H1 (cell line): ENCODE data around the gene SIK3. TPM values are rescaled to one million over a fixed set of nuclear protein-coding genes. Genes with fewer than 3 reads are reported as not detected.

Source experiments
- CTCF ChIA-PET: fragments of 300-600 bp; sonication (Branson Sonifier 250); formaldehyde crosslinking; loops from one replicate; lab custom pipeline; 2021; ENCODE audit not compliant: partially characterized antibody; lab: Charles Lee
- POLR2A ChIA-PET: fragments of 300-600 bp; sonication (Branson Sonifier 250); formaldehyde crosslinking; loops from one replicate; lab custom pipeline; 2021; ENCODE audit warnings: inconsistent platforms; ENCODE audit not compliant: partially characterized antibody; lab: Charles Lee
- DNase-seq, 2 experiments: peaks; one replicate each; pipeline versions ENCODE4 v3.0.0 to v3.0.0-alpha.2; 2010 to 2022; ENCODE audit warnings: low spot score in 2 of 2, low read depth in 1 of 2, mixed read lengths in 1 of 2
- FAIRE-seq: peaks from 2 replicates; lab custom pipeline; 2011; peaks lifted over from hg19 to GRCh38; lab: Jason Lieb, UNC
- H2AFZ ChIP-seq: 2 replicates; pipeline ENCODE4 v1.8.1; 2012; ENCODE audit warnings: low read length, inconsistent platforms
- H2AK5ac ChIP-seq: 2 replicates; pipeline ENCODE4 v1.6.1; 2013; ENCODE audit warnings: low read depth, low read length
- H2BK120ac ChIP-seq: replicated peaks from 2 replicates; pipeline ENCODE3; 2013; ENCODE audit warnings: low read depth, low read length, inconsistent platforms
- H2BK12ac ChIP-seq: 2 replicates; pipeline ENCODE4 v1.6.1; 2013; ENCODE audit warnings: low read depth, low read length
- H2BK15ac ChIP-seq: 2 replicates; pipeline ENCODE4 v1.6.1; 2013; ENCODE audit warnings: low read length
- H2BK20ac ChIP-seq: 2 replicates; pipeline ENCODE4 v1.6.1; 2013; ENCODE audit warnings: low read length
- H2BK5ac ChIP-seq: 2 replicates; pipeline ENCODE4 v1.6.1; 2013; ENCODE audit warnings: low read depth, low read length
- H3K14ac ChIP-seq: 2 replicates; pipeline ENCODE4 v1.6.1; 2013; ENCODE audit warnings: inconsistent platforms; ENCODE audit not compliant: insufficient read length
- H3K18ac ChIP-seq: 2 replicates; pipeline ENCODE4 v1.6.1; 2013; ENCODE audit warnings: low read length; ENCODE audit errors: extremely low read depth
- H3K23ac ChIP-seq: 2 replicates; pipeline ENCODE4 v1.6.1; 2013; ENCODE audit warnings: inconsistent platforms; ENCODE audit not compliant: insufficient read length
- H3K23me2 ChIP-seq: 2 replicates; pipeline ENCODE4 v1.6.1; 2013; ENCODE audit warnings: low read depth, low read length
- H3K27ac ChIP-seq: 2 replicates; pipeline ENCODE4 v1.6.1; 2011; ENCODE audit warnings: low read depth, low read length, inconsistent platforms
- H3K27me3 ChIP-seq, 4 experiments: replicated peaks in 1 of 4; 1 replicate in 1 of 4; 2 replicates in 3 of 4; pipeline versions ENCODE4 v1.6.1 to v1.8.1; 2011 to 2013; ENCODE audit warnings: low read length in 3 of 4, mild to moderate bottlenecking in 3 of 4, inconsistent platforms in 2 of 4, mixed read lengths in 2 of 4, moderate library complexity in 1 of 4; ENCODE audit not compliant: control insufficient read depth in 3 of 4, insufficient read depth in 3 of 4; ENCODE audit errors: extremely low read depth in 1 of 4
- H3K36me3 ChIP-seq, 4 experiments: 2 replicates each; pipeline versions ENCODE4 v1.6.1 to v1.8.1; 2011 to 2013; ENCODE audit warnings: mild to moderate bottlenecking in 4 of 4, low read length in 3 of 4, moderate library complexity in 2 of 4, control low read depth in 1 of 4, inconsistent platforms in 1 of 4; ENCODE audit not compliant: insufficient read depth in 4 of 4, control insufficient read depth in 2 of 4
- H3K4ac ChIP-seq: replicated peaks from 2 replicates; pipeline ENCODE3; 2013; ENCODE audit warnings: low read length, low read depth, mixed read lengths, inconsistent platforms; ENCODE audit not compliant: insufficient read length
- H3K4me1 ChIP-seq, 4 experiments: replicated peaks in 1 of 4; 1 replicate in 1 of 4; 2 replicates in 3 of 4; pipeline versions ENCODE4 v1.6.1 to v1.8.1; 2011 to 2013; ENCODE audit warnings: low read length in 3 of 4, inconsistent platforms in 2 of 4, mixed read lengths in 1 of 4; ENCODE audit not compliant: insufficient read depth in 4 of 4, control insufficient read depth in 3 of 4
- H3K4me2 ChIP-seq, 2 experiments: 2 replicates each; pipeline versions ENCODE4 v1.6.1 to v1.8.1; 2011 to 2013; ENCODE audit warnings: low read depth in 2 of 2, low read length in 2 of 2, control low read depth in 1 of 2, inconsistent platforms in 1 of 2, mild to moderate bottlenecking in 1 of 2; ENCODE audit not compliant: insufficient read depth in 1 of 2
- H3K4me3 ChIP-seq, 4 experiments: fragments of 200-600, 300-600 bp in 1 of 4; sonication (generic), shearing (Covaris generic), sonication (Bioruptor Twin) in 1 of 4; 2 replicates each; pipeline versions ENCODE4 v1.5.1 to v1.8.1; 2011 to 2016; ENCODE audit warnings: low read length in 4 of 4, low read depth in 3 of 4, control low read depth in 2 of 4, inconsistent platforms in 2 of 4, mild to moderate bottlenecking in 2 of 4, mixed read lengths in 1 of 4, moderate library complexity in 1 of 4; ENCODE audit not compliant: insufficient read depth in 2 of 4; ENCODE audit errors: extremely low read depth in 1 of 4
- H3K56ac ChIP-seq: replicated peaks from 2 replicates; pipeline ENCODE3; 2013; ENCODE audit warnings: low read depth, mild to moderate bottlenecking, mixed read lengths, low read length, inconsistent platforms; ENCODE audit not compliant: insufficient read length
- H3K79me1 ChIP-seq: 2 replicates; pipeline ENCODE4 v1.6.1; 2013; ENCODE audit warnings: low read depth, low read length, control low read depth
- H3K79me2 ChIP-seq, 2 experiments: 2 replicates each; pipeline versions ENCODE4 v1.6.1 to v1.8.1; 2012 to 2013; ENCODE audit warnings: low read length in 2 of 2, mild to moderate bottlenecking in 2 of 2, inconsistent platforms in 1 of 2; ENCODE audit not compliant: insufficient read depth in 2 of 2, control insufficient read depth in 1 of 2
- H3K9ac ChIP-seq, 4 experiments: replicated peaks in 1 of 4; 1 replicate in 1 of 4; 2 replicates in 3 of 4; pipeline versions ENCODE4 v1.6.1 to v1.8.1; 2011 to 2013; ENCODE audit warnings: low read depth in 3 of 4, low read length in 3 of 4, control low read depth in 2 of 4, mild to moderate bottlenecking in 2 of 4, moderate library complexity in 2 of 4, inconsistent platforms in 1 of 4; ENCODE audit errors: extremely low read depth in 1 of 4
- H3K9me3 ChIP-seq, 2 experiments: 2 replicates each; pipeline versions ENCODE4 v1.6.1 to v1.8.1; 2012 to 2013; ENCODE audit warnings: mild to moderate bottlenecking in 2 of 2, moderate library complexity in 2 of 2, control low read depth in 1 of 2, inconsistent platforms in 1 of 2, low read depth in 1 of 2, low read length in 1 of 2, mixed read lengths in 1 of 2; ENCODE audit not compliant: insufficient read depth in 2 of 2
- H4K20me1 ChIP-seq, 2 experiments: replicated peaks in 1 of 2; 2 replicates each; pipeline versions ENCODE3 to v1.8.1; 2011 to 2013; ENCODE audit warnings: inconsistent platforms in 2 of 2, low read length in 2 of 2, mild to moderate bottlenecking in 1 of 2; ENCODE audit not compliant: insufficient read depth in 2 of 2, control insufficient read depth in 1 of 2
- H4K5ac ChIP-seq: 2 replicates; pipeline ENCODE4 v1.6.1; 2013; ENCODE audit warnings: low read length, low read depth, mixed read lengths, inconsistent platforms; ENCODE audit not compliant: insufficient read length
- H4K8ac ChIP-seq: 2 replicates; pipeline ENCODE4 v1.8.0; 2013; ENCODE audit warnings: mild to moderate bottlenecking, moderate library complexity, low read length, inconsistent platforms; ENCODE audit not compliant: insufficient read depth; ENCODE audit errors: extremely low read depth
- H4K91ac ChIP-seq: replicated peaks from 2 replicates; pipeline ENCODE3; 2013; ENCODE audit warnings: low read length, mixed read lengths, inconsistent platforms; ENCODE audit not compliant: insufficient read length
- CBX8 ChIP-seq: fragments of 300-800, 300-1000 bp; sonication (generic); IDR thresholded peaks from 2 replicates; pipeline ENCODE4 v1.7.1; 2016; ENCODE audit warnings: low read depth, low read length, borderline replicate concordance
- CTCF ChIP-seq, 3 experiments: IDR thresholded peaks; 1 replicate in 2 of 3; 2 replicates in 1 of 3; pipeline versions ENCODE4 v1.5.1 to v1.6.1; 2011; ENCODE audit warnings: low read length in 3 of 3, mild to moderate bottlenecking in 3 of 3, inconsistent platforms in 2 of 3, low read depth in 1 of 3, moderate library complexity in 1 of 3; ENCODE audit not compliant: insufficient read depth in 1 of 3; ENCODE audit errors: control extremely low read depth in 1 of 3
- EP300 ChIP-seq, 2 experiments: IDR thresholded peaks; 1 replicate in 1 of 2; 2 replicates in 1 of 2; pipeline ENCODE4 v1.6.1; 2011 to 2012; ENCODE audit warnings: low read depth in 2 of 2, low read length in 2 of 2, mild to moderate bottlenecking in 2 of 2, borderline replicate concordance in 1 of 2, inconsistent platforms in 1 of 2, moderate library complexity in 1 of 2
- HDAC6 ChIP-seq: IDR thresholded peaks from one replicate; pipeline ENCODE4 v1.7.1; 2012; ENCODE audit warnings: low read depth, mild to moderate bottlenecking, inconsistent platforms, low read length, moderate library complexity
- KDM1A ChIP-seq: fragments of 200-600, 300-600 bp; sonication (generic); IDR thresholded peaks from 2 replicates; pipeline ENCODE4 v1.7.1; 2016; ENCODE audit warnings: mild to moderate bottlenecking, low read length, borderline replicate concordance
- RXRA ChIP-seq: IDR thresholded peaks from 2 replicates; pipeline ENCODE4 v1.6.1; 2011; ENCODE audit warnings: low read depth, mild to moderate bottlenecking, low read length, moderate library complexity; ENCODE audit not compliant: insufficient read depth
- SAP30 ChIP-seq: fragments of 300-600 bp; sonication (generic); IDR thresholded peaks from 2 replicates; pipeline ENCODE4 v1.7.1; 2012; ENCODE audit warnings: low read length, moderate library complexity, mild to moderate bottlenecking, inconsistent platforms; ENCODE audit not compliant: insufficient read depth, insufficient replicate concordance
- SUZ12 ChIP-seq: fragments of 200-600 bp; sonication (generic); IDR thresholded peaks from 2 replicates; pipeline ENCODE4 v1.6.1; 2012; ENCODE audit warnings: mild to moderate bottlenecking, inconsistent platforms, low read length, moderate library complexity, mixed read lengths
- USF2 ChIP-seq: IDR thresholded peaks from 2 replicates; pipeline ENCODE4 v1.6.1; 2011; ENCODE audit warnings: low read length, improper control_type of control experiment
- WGBS, 2 experiments: shearing (Covaris generic) in 1 of 2; methylation state at CpG; one replicate each; pipeline versions ENCODE4 v1.1.6 to v1.1.7; 2013 to 2015; ENCODE audit warnings: low lambda C conversion rate in 2 of 2, mixed read lengths in 2 of 2, inconsistent platforms in 1 of 2, low coverage in 1 of 2, missing lambda C conversion rate in 1 of 2; ENCODE audit not compliant: insufficient replicate concordance in 2 of 2, insufficient coverage in 1 of 2, insufficient read length in 1 of 2; ENCODE audit errors: extremely low coverage in 1 of 2, missing lambda C conversion rate in 1 of 2; 5-methylcytosine and 5-hydroxymethylcytosine counted together
- polyA plus RNA-seq, 7 experiments: library from polyadenylated mRNA; depleted of rRNA in 3 of 7; stranded (reverse) in 5 of 7; unstranded in 2 of 7; fragments of >200 nt in 5 of 7; fragments of 200-250 nt in 2 of 7; gene quantifications; 1 replicate in 5 of 7; 2 replicates in 1 of 7; 4 replicates in 1 of 7; pipeline versions ENCODE4 v1.2.1 to v1.2.3, GENCODE V29; 2011 to 2013; ENCODE audit warnings: missing spikeins in 2 of 7, mixed read lengths in 2 of 7
- total RNA-seq: library from RNA; stranded (reverse); fragmentation: NEBNext Ultra II Directional; extraction: Animal tissue kit (Norgen Biotek cat#: 25700); gene quantifications from 2 replicates; pipeline ENCODE4 v1.2.1, GENCODE V29; 2021

SIK3 gene
- total and polyA plus RNA-seq, 2 of the 8 experiments (the other 6 are each of a cell fraction or from before 2014, with no cell fraction given) = 19.9 to 32.1 TPM

DNA sequence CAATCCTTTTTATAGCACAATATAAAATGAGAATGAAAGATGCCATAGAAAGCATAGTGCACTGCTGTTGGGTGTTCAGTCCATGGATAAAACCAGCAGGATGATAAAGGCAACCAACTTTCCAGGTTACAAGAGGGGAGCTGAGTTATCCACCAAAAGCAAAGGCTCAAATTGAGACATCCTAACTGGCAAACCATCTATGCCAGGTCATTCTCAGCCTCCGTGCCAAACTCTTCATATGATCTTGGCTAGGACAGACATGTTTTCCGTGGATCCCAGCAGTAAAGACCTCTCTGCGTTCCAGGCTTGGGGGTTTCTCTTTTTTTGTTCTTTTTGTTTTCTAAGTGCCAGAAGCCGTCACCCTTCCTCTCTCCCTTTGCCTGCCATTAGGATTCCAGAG is 253.5 kb downstream of the SIK3 start:
- Histone ChIP-seq H4K91ac (no peak overlapping the region), H2BK12ac (no peak overlapping the region), H3K18ac (no peak overlapping the region), H3K27ac (no peak overlapping the region), H4K8ac (no peak overlapping the region), H2BK20ac (no peak overlapping the region), H3K9ac (peak overlapping the region in 1 of 4 experiments; percentile 11; a peak in 1 of 7 replicates), H3K4me1 (no peaks in the 10 kb centered on the region; a peak in 1 of 7 replicates), H3K36me3 (peaks cover 12 to 46% (median 28%) of the 10 kb centered on the region in 4 experiments; a peak in 7 of 8 replicates), H3K56ac (no peak overlapping the region), H3K4ac (no peak overlapping the region), H3K23ac (no peak overlapping the region), H3K9me3 (no peaks in the 10 kb centered on the region), H3K79me1 (no peaks in the 10 kb centered on the region), H2AFZ (no peak overlapping the region), H2BK5ac (no peak overlapping the region), H3K27me3 (no peaks in the 10 kb centered on the region), H3K79me2 (no peaks in the 10 kb centered on the region), H3K4me3 (no peak overlapping the region), H4K5ac (no peak overlapping the region), H2AK5ac (no peak overlapping the region), H2BK15ac (no peak overlapping the region), H4K20me1 (no peaks in the 10 kb centered on the region), H3K23me2 (no peaks in the 10 kb centered on the region), H2BK120ac (no peak overlapping the region), H3K14ac (no peak overlapping the region), H3K4me2 (no peak overlapping the region)
- DNase-seq (no peak), FAIRE-seq (no peak)
- TF ChIP-seq KDM1A (no peak), USF2 (no peak), CBX8 (no peak), RXRA (no peak), SUZ12 (no peak), CTCF (IDR thresholded peaks at IDR 0.05; ENCODE audit: control extremely low read depth in 1 of 3, insufficient read depth in 1 of 3, low read depth in 1 of 3, low read length in 3 of 3) (no peak), EP300 (IDR thresholded peaks at IDR 0.05; ENCODE audit: borderline replicate concordance in 1 of 2, low read depth in 2 of 2, low read length in 2 of 2) (no peak), HDAC6 (no peak), SAP30 (no peak)
- CTCF ChIA-PET = no interaction called here
- 92% methylated on average over 4 of the region's 4 CpGs; no CpG with 5 or more reads in 1 of the 2 experiments for WGBS, 2 experiments
- POLR2A ChIA-PET = interaction anchor here (1.1 kb wide), 1 partner anchor 299 kb away, joined by 3 read pairs; the partner anchor contains the start of gene PAFAH1B2
